DOHH2 (cell line): ENCODE results near the gene ESYT2.

Experiments used
- H3F3A ChIP-seq: fragments of 200-600 bp; sonication (generic), shearing (Covaris generic); 2 replicates; pipeline ENCODE4 v1.6.0; 2016; ENCODE audit warnings: antibody characterized with exemption, mild to moderate bottlenecking; ENCODE audit not compliant: control insufficient read depth, insufficient read depth
- H3K27ac ChIP-seq: fragments of 200-600 bp; sonication (generic); 2 replicates; pipeline ENCODE4 v1.5.1; 2014; ENCODE audit warnings: low read depth, mild to moderate bottlenecking, low read length, moderate library complexity
- H3K27me3 ChIP-seq: fragments of 200-600 bp; sonication (generic); 2 replicates; pipeline ENCODE4 v1.6.1; 2014; ENCODE audit warnings: mild to moderate bottlenecking, low read length, mixed read lengths; ENCODE audit not compliant: control insufficient read depth
- H3K36me3 ChIP-seq: fragments of 200-600 bp; sonication (generic); 2 replicates; pipeline ENCODE4 v1.6.1; 2014; ENCODE audit warnings: mild to moderate bottlenecking, low read length, moderate library complexity, mixed read lengths; ENCODE audit not compliant: control insufficient read depth
- H3K4me1 ChIP-seq: fragments of 200-600 bp; sonication (generic); 2 replicates; pipeline ENCODE4 v1.6.1; 2014; ENCODE audit warnings: mild to moderate bottlenecking, low read length, mixed read lengths; ENCODE audit not compliant: control insufficient read depth
- H3K4me2 ChIP-seq: fragments of 200-600 bp; sonication (generic); 2 replicates; pipeline ENCODE4 v1.6.0; 2014; ENCODE audit warnings: mild to moderate bottlenecking, low read length, moderate library complexity
- H3K4me3 ChIP-seq: fragments of 200-600 bp; sonication (generic); 2 replicates; pipeline ENCODE4 v1.5.1; 2014; ENCODE audit warnings: mild to moderate bottlenecking, low read length, mixed read lengths
- H3K79me2 ChIP-seq: fragments of 200-600 bp; sonication (generic); 2 replicates; pipeline ENCODE4 v1.6.1; 2014; ENCODE audit warnings: mild to moderate bottlenecking, low read length, mixed read lengths; ENCODE audit not compliant: control insufficient read depth
- H3K9me2 ChIP-seq: fragments of 200-600 bp; sonication (generic); replicated peaks from 2 replicates; pipeline ENCODE4 v1.6.1; 2014; ENCODE audit warnings: mild to moderate bottlenecking, low read length, mixed read lengths; ENCODE audit not compliant: control insufficient read depth
- H3K9me3 ChIP-seq: fragments of 200-600 bp; sonication (generic); 2 replicates; pipeline ENCODE4 v1.6.1; 2014; ENCODE audit warnings: antibody characterized with exemption, low read length, mixed read lengths; ENCODE audit not compliant: control insufficient read depth, insufficient read depth
- H4K20me1 ChIP-seq: fragments of 200-600 bp; sonication (generic); 2 replicates; pipeline ENCODE4 v1.6.0; 2014; ENCODE audit warnings: low read depth, mild to moderate bottlenecking, antibody characterized with exemption, low read length, moderate library complexity; ENCODE audit not compliant: control insufficient read depth, insufficient read depth
- EZH2phosphoT487 ChIP-seq: fragments of 200-600 bp; sonication (generic); IDR thresholded peaks from 2 replicates; pipeline ENCODE4 v1.6.1; 2017; ENCODE audit warnings: borderline replicate concordance, mild to moderate bottlenecking, antibody characterized with exemption, low read length, moderate library complexity, mixed read lengths
- TF ChIP-seq, protein P1 (sequence below): fragments of 200-600 bp; sonication (generic); IDR thresholded peaks from one replicate; pipeline ENCODE4 v1.5.1; 2014; ENCODE audit warnings: antibody characterized with exemption, mild to moderate bottlenecking, low read depth, low read length; ENCODE audit not compliant: poor library complexity, severe bottlenecking

Gene ESYT2

GRCh38 chr7:158741294-158741666 lies 88.0 kb downstream of the ESYT2 start:
- peaks cover 46% of the 10 kb centered on the region for H3K36me3 ChIP-seq
- no peak overlapping the region for H3K27ac ChIP-seq
- no peak overlapping the region for H3K4me2 ChIP-seq

DNA sequence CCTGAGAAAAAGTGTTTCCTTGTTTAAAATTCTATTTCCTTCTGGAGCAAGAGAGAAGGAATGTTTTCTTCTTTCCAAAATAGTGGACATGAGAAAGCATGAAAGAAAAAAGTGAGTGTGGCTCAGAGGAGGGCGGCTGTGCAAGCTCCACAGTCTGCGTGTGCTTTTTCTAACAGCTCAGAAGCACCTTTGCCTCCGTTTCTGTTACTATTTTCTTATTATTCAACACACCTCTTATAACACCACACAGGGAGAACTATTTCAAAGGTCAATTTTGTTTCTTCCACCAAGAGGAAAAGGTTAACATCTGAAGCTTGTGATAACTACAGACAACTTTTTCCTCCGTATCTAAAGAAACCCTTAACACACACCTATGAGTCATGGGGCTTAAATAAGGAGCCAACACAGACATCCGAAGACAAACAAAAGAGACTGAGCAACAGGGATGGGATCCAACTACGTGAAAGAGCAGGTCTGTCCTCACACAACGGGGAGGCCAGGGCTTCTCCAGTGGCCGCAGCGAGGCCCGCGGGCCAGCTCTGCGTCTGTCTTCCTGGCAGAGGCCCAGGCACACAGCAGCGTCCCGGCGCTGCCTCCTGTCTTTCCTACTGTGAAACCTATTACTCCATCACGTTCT lies 88.5 kb downstream of the ESYT2 start:
- H3K36me3 ChIP-seq = peaks cover 46% of the 10 kb centered on the region
- no peaks in the 10 kb centered on the region for H3K4me1 ChIP-seq
- H3K27ac ChIP-seq = no peak overlapping the region
- H3F3A ChIP-seq = 0 out of 2 replicates have a peak, but pooled peaks cover 2% of the 10 kb centered on the region
- H3K4me2 ChIP-seq = no peak overlapping the region
- no peaks in the 10 kb centered on the region for H3K9me2 ChIP-seq
- no peaks in the 10 kb centered on the region for H3K27me3 ChIP-seq
- H4K20me1 ChIP-seq = no peaks in the 10 kb centered on the region
- no peaks in the 10 kb centered on the region for H3K9me3 ChIP-seq
- H3K4me3 ChIP-seq = no peak overlapping the region
- TF ChIP-seq EZH2phosphoT487 = no peak
- TF ChIP-seq, protein P1, sequence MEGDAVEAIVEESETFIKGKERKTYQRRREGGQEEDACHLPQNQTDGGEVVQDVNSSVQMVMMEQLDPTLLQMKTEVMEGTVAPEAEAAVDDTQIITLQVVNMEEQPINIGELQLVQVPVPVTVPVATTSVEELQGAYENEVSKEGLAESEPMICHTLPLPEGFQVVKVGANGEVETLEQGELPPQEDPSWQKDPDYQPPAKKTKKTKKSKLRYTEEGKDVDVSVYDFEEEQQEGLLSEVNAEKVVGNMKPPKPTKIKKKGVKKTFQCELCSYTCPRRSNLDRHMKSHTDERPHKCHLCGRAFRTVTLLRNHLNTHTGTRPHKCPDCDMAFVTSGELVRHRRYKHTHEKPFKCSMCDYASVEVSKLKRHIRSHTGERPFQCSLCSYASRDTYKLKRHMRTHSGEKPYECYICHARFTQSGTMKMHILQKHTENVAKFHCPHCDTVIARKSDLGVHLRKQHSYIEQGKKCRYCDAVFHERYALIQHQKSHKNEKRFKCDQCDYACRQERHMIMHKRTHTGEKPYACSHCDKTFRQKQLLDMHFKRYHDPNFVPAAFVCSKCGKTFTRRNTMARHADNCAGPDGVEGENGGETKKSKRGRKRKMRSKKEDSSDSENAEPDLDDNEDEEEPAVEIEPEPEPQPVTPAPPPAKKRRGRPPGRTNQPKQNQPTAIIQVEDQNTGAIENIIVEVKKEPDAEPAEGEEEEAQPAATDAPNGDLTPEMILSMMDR = no peak
- H3K79me2 ChIP-seq = no peaks in the 10 kb centered on the region

More at GRCh38 chr7:158741294-158741666, 88.0 kb downstream of the ESYT2 start:
- H3K9me2 ChIP-seq = no peaks in the 10 kb centered on the region
- no peak overlapping the region for H3K4me3 ChIP-seq
- 0 out of 2 replicates have a peak, but pooled peaks cover 2% of the 10 kb centered on the region for H3F3A ChIP-seq
- no peaks in the 10 kb centered on the region for H3K79me2 ChIP-seq
- no peaks in the 10 kb centered on the region for H3K27me3 ChIP-seq
- no peaks in the 10 kb centered on the region for H3K9me3 ChIP-seq
- no peaks in the 10 kb centered on the region for H4K20me1 ChIP-seq
- TF ChIP-seq, protein P1 = no peak
- no peak for TF ChIP-seq EZH2phosphoT487
- no peaks in the 10 kb centered on the region for H3K4me1 ChIP-seq

DNA sequence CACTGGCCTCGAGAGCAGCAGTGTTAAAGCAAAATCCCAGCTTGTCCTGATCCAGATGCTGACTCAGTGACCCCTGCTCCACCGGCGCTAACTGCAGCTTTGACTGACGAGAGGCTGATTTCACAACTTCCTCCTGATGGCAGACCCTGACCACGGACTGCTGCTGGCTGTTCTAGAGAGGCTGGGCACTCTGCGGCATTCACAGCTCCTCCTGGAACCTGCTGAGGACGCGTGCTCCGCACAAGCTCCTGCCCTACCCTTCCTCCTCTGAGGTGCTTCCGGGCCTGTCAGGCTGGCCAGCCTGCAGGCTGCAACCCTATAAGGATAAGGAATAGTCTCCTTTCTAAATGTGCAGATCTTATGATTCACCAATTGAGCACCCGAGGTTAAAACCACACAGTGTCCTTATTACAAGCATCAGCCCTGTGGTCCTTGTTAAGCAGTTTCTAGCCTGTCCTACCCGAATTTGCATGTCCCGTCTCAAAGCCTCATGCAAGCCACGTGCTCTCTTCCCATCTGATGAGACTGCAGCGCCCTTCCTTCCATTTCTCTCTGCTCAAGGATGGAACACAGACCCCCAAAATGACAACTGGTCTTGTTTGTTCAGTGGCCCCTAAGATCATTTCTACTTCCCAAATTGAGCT lies 89.2 kb downstream of the ESYT2 start:
- no peaks in the 10 kb centered on the region for H3K27me3 ChIP-seq
- H3K4me3 ChIP-seq = no peak overlapping the region
- H3K9me2 ChIP-seq = no peaks in the 10 kb centered on the region
- H4K20me1 ChIP-seq = no peaks in the 10 kb centered on the region
- 0 out of 2 replicates have a peak, but pooled peaks cover 2% of the 10 kb centered on the region for H3F3A ChIP-seq
- no peaks in the 10 kb centered on the region for H3K79me2 ChIP-seq
- H3K4me1 ChIP-seq = no peaks in the 10 kb centered on the region
- TF ChIP-seq EZH2phosphoT487 = no peak
- TF ChIP-seq, protein P1 = no peak
- peaks cover 46% of the 10 kb centered on the region for H3K36me3 ChIP-seq
- no peak overlapping the region for H3K27ac ChIP-seq
- no peak overlapping the region for H3K4me2 ChIP-seq
- H3K9me3 ChIP-seq = no peaks in the 10 kb centered on the region
